Stomach (tissue), 9 donors: ENCODE data around the gene UNC93A. TPM values are rescaled to one million over a fixed set of nuclear protein-coding genes. Genes with fewer than 3 reads are reported as not detected.
"Not testable (repeated sequence)": the region's sequence is repeated elsewhere in the genome, so short reads cannot be mapped to it uniquely, and the experiment has no call there.

Experiments
- DNase-seq, 2 donors: peaks; one replicate each; pipeline versions ENCODE4 v3.0.0 to v3.0.0-alpha.2; 2013 to 2019
- H3K27ac ChIP-seq, 5 donors: fragments of 200-600 bp in 4 of 5; sonication (generic) in 4 of 5; one replicate each; pipeline ENCODE4 v1.5.1; 2013 to 2019; ENCODE audit warnings: mild to moderate bottlenecking in 1 of 5, moderate library complexity in 1 of 5
- H3K27me3 ChIP-seq, 3 donors: fragments of 200-600 bp; sonication (generic); one replicate each; pipeline ENCODE4 v1.5.1; 2017 to 2019; ENCODE audit warnings: mixed run types in 1 of 3
- H3K36me3 ChIP-seq, 4 donors: fragments of 200-600 bp; sonication (generic); 1 replicate in 3 of 4; 2 replicates in 1 of 4; pipeline ENCODE4 v1.5.1; 2016 to 2019
- H3K4me1 ChIP-seq, 4 donors: fragments of 200-600 bp; sonication (generic); one replicate each; pipeline ENCODE4 v1.5.1; 2016 to 2019
- H3K4me3 ChIP-seq, 4 donors: fragments of 200-600 bp; sonication (generic) in 3 of 4; one replicate each; pipeline ENCODE4 v1.5.1; 2016 to 2019; ENCODE audit warnings: mild to moderate bottlenecking in 1 of 4
- H3K9me3 ChIP-seq, 4 donors: fragments of 200-600 bp; sonication (generic); one replicate each; pipeline ENCODE4 v1.5.1; 2016 to 2019
- EP300 ChIP-seq: sonication (generic); formaldehyde crosslinking; IDR thresholded peaks from one replicate; pipeline ENCODE4 v1.6.1; 2017; ENCODE audit warnings: antibody characterized with exemption
- POLR2A ChIP-seq, 4 donors: fragments of 450-650 bp; IDR thresholded peaks; one replicate each; pipeline ENCODE4 v1.6.1; 2016; ENCODE audit warnings: antibody characterized with exemption in 4 of 4, control low read depth in 2 of 4, mild to moderate bottlenecking in 1 of 4, moderate library complexity in 1 of 4
- POLR2AphosphoS5 ChIP-seq, 3 donors: sonication (generic); formaldehyde crosslinking; IDR thresholded peaks; one replicate each; pipeline ENCODE4 v1.6.1; 2016; ENCODE audit warnings: antibody characterized with exemption in 3 of 3
- WGBS, 5 donors: extraction: QIAGEN DNeasy Blood & Tissue Kit in 3 of 5; methylation state at CpG; one replicate each; pipeline versions ENCODE4 v1.1.5 to v1.1.7; 2013 to 2018; 5-methylcytosine and 5-hydroxymethylcytosine counted together
- intact Hi-C: fragments of 100-400 bp; cut with DNase I; formaldehyde crosslinking; loops from one replicate; pipeline ENCODE4 v1.15.1; 2023; ENCODE audit warnings: low total_unique reads
- polyA plus RNA-seq, 3 donors: library from polyadenylated mRNA; stranded (reverse); fragments of 200-250 nt; gene quantifications; one replicate each; pipeline ENCODE4 v1.2.3, GENCODE V29; 2013
- total RNA-seq, 5 donors: library from RNA; depleted of rRNA; stranded (reverse); fragments of >200 nt; gene quantifications; one replicate each; pipeline versions ENCODE4 v1.1.0 to v1.2.3, GENCODE V29; 2014 to 2016
- TF ChIP-seq, protein P1 (sequence below), 7 experiments: fragments of 450-650 bp in 4 of 7; fragments of 200-600 bp in 3 of 7; sonication (generic) in 3 of 7; IDR thresholded peaks; one replicate each; pipeline ENCODE4 v1.5.1; 2016 to 2019; ENCODE audit warnings: antibody characterized with exemption in 7 of 7, control low read depth in 2 of 7, mild to moderate bottlenecking in 1 of 7
- donor health status: healthy with polysubstance abuse.
- donor health status: Bipolar disorder and iron deficiency.
- donor health status: healthy.

The UNC93A gene
- total and polyA plus RNA-seq, 8 donors = 0.13 to 0.73 TPM; not detected in 6

DNA sequence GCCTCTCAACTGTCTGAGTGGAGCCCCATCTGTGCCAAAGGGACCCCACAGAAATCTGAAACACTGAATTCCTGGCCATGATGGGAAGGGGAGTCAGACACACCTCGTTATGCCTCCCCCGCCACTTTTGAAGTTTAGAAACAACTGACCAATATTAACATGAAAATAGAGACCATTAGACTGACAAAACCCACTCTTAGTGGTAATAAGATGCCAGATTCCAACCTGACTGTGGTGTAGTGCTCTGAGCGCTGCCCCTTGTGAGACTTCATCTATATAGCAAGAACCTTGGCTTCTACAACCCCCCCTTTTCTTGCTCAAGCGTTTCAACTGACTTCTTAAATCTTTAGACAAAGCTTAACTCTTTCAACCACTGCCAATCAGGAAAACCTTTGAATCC, 46.1 kb upstream of the UNC93A start:
- no peak for DNase-seq
- Histone ChIP-seq H3K27me3 (peaks cover 0 to 9% (median 0%) of the 10 kb centered on the region in 3 donors), H3K4me3 (no peak overlapping the region), H3K4me1 (no peaks in the 10 kb centered on the region), H3K27ac (no peak overlapping the region), H3K9me3 (no peaks in the 10 kb centered on the region), H3K36me3 (no peaks in the 10 kb centered on the region)
- TF ChIP-seq, protein P1, sequence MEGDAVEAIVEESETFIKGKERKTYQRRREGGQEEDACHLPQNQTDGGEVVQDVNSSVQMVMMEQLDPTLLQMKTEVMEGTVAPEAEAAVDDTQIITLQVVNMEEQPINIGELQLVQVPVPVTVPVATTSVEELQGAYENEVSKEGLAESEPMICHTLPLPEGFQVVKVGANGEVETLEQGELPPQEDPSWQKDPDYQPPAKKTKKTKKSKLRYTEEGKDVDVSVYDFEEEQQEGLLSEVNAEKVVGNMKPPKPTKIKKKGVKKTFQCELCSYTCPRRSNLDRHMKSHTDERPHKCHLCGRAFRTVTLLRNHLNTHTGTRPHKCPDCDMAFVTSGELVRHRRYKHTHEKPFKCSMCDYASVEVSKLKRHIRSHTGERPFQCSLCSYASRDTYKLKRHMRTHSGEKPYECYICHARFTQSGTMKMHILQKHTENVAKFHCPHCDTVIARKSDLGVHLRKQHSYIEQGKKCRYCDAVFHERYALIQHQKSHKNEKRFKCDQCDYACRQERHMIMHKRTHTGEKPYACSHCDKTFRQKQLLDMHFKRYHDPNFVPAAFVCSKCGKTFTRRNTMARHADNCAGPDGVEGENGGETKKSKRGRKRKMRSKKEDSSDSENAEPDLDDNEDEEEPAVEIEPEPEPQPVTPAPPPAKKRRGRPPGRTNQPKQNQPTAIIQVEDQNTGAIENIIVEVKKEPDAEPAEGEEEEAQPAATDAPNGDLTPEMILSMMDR (IDR thresholded peaks at IDR 0.05) = no peak
- TF ChIP-seq EP300 (no peak), POLR2AphosphoS5 (IDR thresholded peaks at IDR 0.05) (no peak), POLR2A (IDR thresholded peaks at IDR 0.05) (no peak)
- WGBS, 5 donors = 58 to 71% (median 61%) methylated on average over 4 of the region's 4 CpGs
- intact Hi-C loops = no loop called here

DNA sequence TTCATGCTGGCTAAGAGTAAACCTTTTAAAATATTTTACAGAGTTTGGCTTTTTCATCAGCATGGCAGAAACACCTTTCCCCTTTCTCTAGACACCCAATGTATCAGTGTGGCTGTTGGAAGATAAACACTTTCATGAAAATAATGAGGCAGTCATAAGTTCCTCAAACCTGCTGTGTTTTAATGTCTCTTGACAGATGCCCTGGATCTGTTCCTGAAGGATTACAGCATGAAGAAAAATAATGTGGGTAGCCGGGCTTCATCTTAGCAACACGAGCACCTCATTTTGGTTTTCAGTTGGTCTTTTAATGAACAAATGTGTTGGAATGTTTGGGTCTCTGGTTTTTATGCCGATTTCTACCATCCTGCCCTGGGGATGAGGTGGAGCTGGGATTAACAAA, 45.5 kb upstream of the UNC93A start:
- H3K4me1 ChIP-seq = no peaks in the 10 kb centered on the region
- WGBS, 5 donors = 73 to 93% (median 82%) methylated on average over 3 of the region's 3 CpGs
- intact Hi-C loops = no loop called here
- H3K9me3 ChIP-seq = no peaks in the 10 kb centered on the region
- TF ChIP-seq POLR2AphosphoS5 (IDR thresholded peaks at IDR 0.05) (no peak), EP300 (no peak), POLR2A (IDR thresholded peaks at IDR 0.05) (no peak)
- TF ChIP-seq, protein P1 (IDR thresholded peaks at IDR 0.05) = no peak
- no peaks in the 10 kb centered on the region for H3K36me3 ChIP-seq
- H3K27ac ChIP-seq = no peak overlapping the region
- peaks cover 0 to 9% (median 0%) of the 10 kb centered on the region in 3 donors for H3K27me3 ChIP-seq
- no peak overlapping the region for H3K4me3 ChIP-seq
- DNase-seq = no peak

DNA sequence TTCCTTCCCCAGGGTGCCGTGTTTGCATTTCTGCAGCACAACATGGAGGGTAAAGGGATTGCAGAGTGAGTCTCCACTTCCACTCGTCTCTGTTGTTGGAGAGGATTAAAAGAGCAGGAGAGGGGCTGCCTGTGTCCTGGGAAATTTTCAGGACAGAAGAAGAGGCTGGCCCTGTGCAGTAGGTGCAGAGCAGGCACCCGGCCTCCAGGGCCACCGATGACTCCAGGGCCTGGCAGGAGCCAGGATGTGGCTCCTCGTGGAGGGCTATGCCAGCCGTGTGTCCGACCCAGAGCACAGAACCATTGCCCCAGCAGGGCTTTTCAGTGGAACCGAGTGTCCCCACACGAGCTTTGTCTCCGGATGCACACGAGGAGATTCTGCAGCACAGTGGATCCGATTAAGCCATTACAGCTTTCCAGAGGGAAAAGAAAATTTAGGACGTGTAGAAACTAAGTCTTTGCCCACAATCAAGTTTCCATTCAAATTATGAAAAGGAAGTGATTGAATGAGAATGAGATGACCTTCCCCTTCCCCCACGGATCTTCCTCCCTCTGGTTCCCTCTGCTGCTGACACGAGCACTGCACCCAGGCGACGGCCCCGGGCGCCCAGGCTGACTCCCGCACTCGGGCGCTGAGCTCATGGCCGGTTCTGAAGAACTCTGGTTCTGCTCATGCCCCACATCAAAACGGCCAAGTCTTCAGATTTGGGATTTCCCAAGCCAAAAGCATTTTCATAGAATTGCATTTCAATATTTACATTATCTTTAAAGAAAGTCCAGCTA, 43.1 kb upstream of the UNC93A start:
- no peaks in the 10 kb centered on the region for H3K4me1 ChIP-seq
- no peaks in the 10 kb centered on the region for H3K36me3 ChIP-seq
- WGBS, 5 donors = 79 to 88% (median 86%) methylated on average over 17 to 24 of the region's 24 CpGs
- intact Hi-C loops = no loop called here
- TF ChIP-seq, protein P1 (IDR thresholded peaks at IDR 0.05) = no peak
- TF ChIP-seq POLR2AphosphoS5 (IDR thresholded peaks at IDR 0.05) (no peak), POLR2A (IDR thresholded peaks at IDR 0.05) (no peak), EP300 (no peak)
- no peak overlapping the region for H3K4me3 ChIP-seq
- peaks cover 0 to 9% (median 0%) of the 10 kb centered on the region in 3 donors for H3K27me3 ChIP-seq
- H3K27ac ChIP-seq = no peak overlapping the region
- no peak for DNase-seq
- H3K9me3 ChIP-seq = no peaks in the 10 kb centered on the region

DNA sequence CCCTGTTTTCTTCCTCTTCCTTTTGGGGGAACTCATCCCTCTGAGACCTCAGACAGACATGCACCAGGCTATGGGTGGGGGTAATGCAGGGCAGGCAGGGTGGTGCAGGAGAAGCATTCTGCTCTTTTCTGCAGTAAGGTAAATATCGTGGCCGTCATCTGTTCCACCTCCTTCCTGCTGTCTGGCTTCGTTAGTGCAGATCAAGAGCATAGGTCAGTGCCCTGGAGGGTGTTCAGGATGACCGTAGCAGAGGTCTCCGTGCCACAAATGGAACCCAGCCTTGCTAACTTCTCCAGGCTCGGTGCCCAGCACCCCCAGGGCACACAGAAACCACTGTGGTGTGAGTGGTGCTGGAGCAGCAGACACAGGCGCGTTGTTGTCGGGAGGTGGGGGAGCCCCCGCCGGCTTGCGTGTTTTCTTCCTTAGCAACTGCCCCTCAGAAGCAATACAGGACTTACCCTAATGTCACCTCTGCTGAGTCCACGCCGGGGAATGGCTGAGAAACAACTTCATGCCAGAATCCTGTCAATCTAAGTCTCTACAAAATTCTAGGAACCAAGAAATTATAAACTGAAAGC, 42.1 kb upstream of the UNC93A start:
- H3K4me1 ChIP-seq, DNase-seq, H3K36me3 ChIP-seq, H3K27ac ChIP-seq, H3K9me3 ChIP-seq, H3K27me3 ChIP-seq, H3K4me3 ChIP-seq, intact Hi-C loops: not testable (repeated sequence)
- 75 to 86% (median 76%) methylated on average over 12 to 14 of the region's 14 CpGs for WGBS, 5 donors

DNA sequence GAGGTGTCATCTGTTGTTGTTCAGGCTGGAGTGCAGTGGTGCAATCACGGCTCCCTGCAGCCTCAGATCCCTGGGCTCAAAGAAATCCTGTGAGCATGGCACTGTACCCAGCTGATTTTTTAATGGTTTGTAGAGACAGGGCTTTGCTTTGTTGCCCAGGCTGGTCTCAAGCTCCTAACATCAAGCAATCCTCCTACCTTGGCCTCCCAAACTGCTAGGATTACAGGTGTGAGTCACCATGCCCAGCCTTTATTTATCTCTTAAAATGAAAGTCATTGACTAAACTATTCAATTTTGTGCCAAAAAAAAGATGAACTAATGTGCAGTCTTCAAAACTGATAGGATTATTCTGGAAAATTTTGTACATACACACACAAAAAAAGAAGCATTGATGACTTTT, 38.8 kb upstream of the UNC93A start:
- Histone ChIP-seq H3K4me3 (no peak overlapping the region), H3K27ac (no peak overlapping the region), H3K9me3 (peaks cover 0 to 7% (median 2%) of the 10 kb centered on the region in 4 donors), H3K4me1 (no peaks in the 10 kb centered on the region), H3K36me3 (no peaks in the 10 kb centered on the region), H3K27me3 (peaks cover 0 to 5% (median 0%) of the 10 kb centered on the region in 3 donors)
- TF ChIP-seq, protein P1 (IDR thresholded peaks at IDR 0.05) = no peak
- TF ChIP-seq EP300 (no peak), POLR2A (IDR thresholded peaks at IDR 0.05) (no peak), POLR2AphosphoS5 (IDR thresholded peaks at IDR 0.05) (no peak)
- DNase-seq = no peak
- intact Hi-C loops = no loop called here
- WGBS, 5 donors = 89 to 100% (median 96%) methylated on average over 1 of the region's 1 CpG
